HEK293 (cell line): Measurements from ENCODE around the gene ANKRD65.

Source experiments
- CTCF ChIA-PET: fragments of 350-600 bp; formaldehyde crosslinking; extraction: SDS; loops from one replicate; lab custom pipeline; 2021; ENCODE audit warnings: antibody characterized with exemption; lab: Yijun Ruan, JAX
- POLR2A ChIA-PET: fragments of 300-600 bp; formaldehyde crosslinking; extraction: SDS; loops from one replicate; lab custom pipeline; 2020; ENCODE audit warnings: antibody characterized with exemption, inconsistent platforms; lab: Yijun Ruan, JAX
- H3K27ac ChIP-seq: fragments of 200-500 bp; sonication (Bioruptor generic); 2 replicates; pipeline ENCODE4 v1.5.1; 2014; ENCODE audit warnings: low read depth, low read length, control low read depth, inconsistent platforms; ENCODE audit errors: extremely low read depth
- H3K36me3 ChIP-seq, 2 experiments: fragments of 200-500 bp in 1 of 2; sonication (Bioruptor generic) in 1 of 2; 1 replicate in 1 of 2; 2 replicates in 1 of 2; pipeline ENCODE4 v1.5.1; 2014 to 2017; ENCODE audit warnings: inconsistent platforms in 2 of 2, low read length in 2 of 2; ENCODE audit not compliant: control insufficient read depth in 2 of 2, insufficient read depth in 1 of 2
- H3K4me1 ChIP-seq: fragments of 200-500 bp; sonication (Bioruptor generic); 2 replicates; pipeline ENCODE4 v1.5.1; 2014; ENCODE audit warnings: mild to moderate bottlenecking, low read length, inconsistent platforms; ENCODE audit not compliant: control insufficient read depth, insufficient read depth
- H3K4me3 ChIP-seq: 2 replicates; pipeline ENCODE4 v1.5.1; 2011; ENCODE audit warnings: low read depth, mild to moderate bottlenecking, control low read depth, low read length, moderate library complexity
- H3K9me3 ChIP-seq: fragments of 200-500 bp; sonication (Bioruptor generic); 2 replicates; pipeline ENCODE4 v1.5.1; 2014; ENCODE audit warnings: low read depth, low read length, inconsistent platforms; ENCODE audit not compliant: control insufficient read depth, insufficient read depth
- ELK4 ChIP-seq: IDR thresholded peaks from 2 replicates; pipeline ENCODE4 v1.6.1; 2011; ENCODE audit warnings: mild to moderate bottlenecking, low read depth, low read length, borderline replicate concordance
- GFI1B ChIP-seq: fragments of 450-650 bp; formaldehyde crosslinking; IDR thresholded peaks from 2 replicates; pipeline ENCODE4 v1.5.1; 2016; ENCODE audit warnings: missing biosample characterization, missing genetic modification characterization
- OVOL3 ChIP-seq: fragments of 450-650 bp; formaldehyde crosslinking; IDR thresholded peaks from 2 replicates; pipeline ENCODE4 v1.5.1; 2016; ENCODE audit warnings: missing biosample characterization, missing genetic modification characterization
- RBAK ChIP-seq: fragments of 450-650 bp; formaldehyde crosslinking; IDR thresholded peaks from 2 replicates; pipeline ENCODE4 v1.5.1; 2016; ENCODE audit warnings: missing biosample characterization, missing genetic modification characterization
- SCRT1 ChIP-seq: fragments of 450-650 bp; formaldehyde crosslinking; IDR thresholded peaks from 2 replicates; pipeline ENCODE4 v1.5.1; 2016; ENCODE audit warnings: missing biosample characterization, missing genetic modification characterization, borderline replicate concordance
- SP2 ChIP-seq: fragments of 450-650 bp; formaldehyde crosslinking; IDR thresholded peaks from 2 replicates; pipeline ENCODE4 v1.5.1; 2016; ENCODE audit warnings: missing biosample characterization, missing genetic modification characterization
- ZBTB10 ChIP-seq: fragments of 450-650 bp; formaldehyde crosslinking; IDR thresholded peaks from 2 replicates; pipeline ENCODE4 v1.5.1; 2016; ENCODE audit warnings: missing biosample characterization, missing genetic modification characterization
- ZBTB44 ChIP-seq: fragments of 450-650 bp; IDR thresholded peaks from 2 replicates; pipeline ENCODE4 v1.5.1; 2018; ENCODE audit warnings: missing biosample characterization, mild to moderate bottlenecking, missing genetic modification characterization
- ZBTB49 ChIP-seq: fragments of 450-650 bp; formaldehyde crosslinking; IDR thresholded peaks from 2 replicates; pipeline ENCODE4 v1.5.1; 2016; ENCODE audit warnings: missing biosample characterization, missing genetic modification characterization, low read depth
- ZBTB6 ChIP-seq: fragments of 450-650 bp; formaldehyde crosslinking; IDR thresholded peaks from 2 replicates; pipeline ENCODE4 v1.5.1; 2017; ENCODE audit warnings: missing biosample characterization, missing genetic modification characterization
- ZNF174 ChIP-seq: fragments of 450-650 bp; formaldehyde crosslinking; IDR thresholded peaks from 2 replicates; pipeline ENCODE4 v1.5.0; 2017; ENCODE audit warnings: missing biosample characterization, mild to moderate bottlenecking, missing genetic modification characterization
- ZNF341 ChIP-seq: fragments of 450-650 bp; formaldehyde crosslinking; IDR thresholded peaks from 2 replicates; pipeline ENCODE4; 2016; ENCODE audit warnings: low read depth, missing biosample characterization, missing genetic modification characterization
- ZNF362 ChIP-seq: fragments of 450-650 bp; formaldehyde crosslinking; IDR thresholded peaks from 2 replicates; pipeline ENCODE4 v1.5.1; 2016; ENCODE audit warnings: missing biosample characterization, missing genetic modification characterization
- ZNF404 ChIP-seq: fragments of 450-650 bp; formaldehyde crosslinking; IDR thresholded peaks from 2 replicates; pipeline ENCODE4 v1.5.1; 2017; ENCODE audit warnings: missing biosample characterization, missing genetic modification characterization
- ZNF48 ChIP-seq: fragments of 450-650 bp; formaldehyde crosslinking; IDR thresholded peaks from 2 replicates; pipeline ENCODE4 v1.5.1; 2016; ENCODE audit warnings: missing biosample characterization, missing genetic modification characterization
- ZNF488 ChIP-seq: fragments of 450-650 bp; formaldehyde crosslinking; IDR thresholded peaks from 2 replicates; pipeline ENCODE4 v1.5.1; 2016; ENCODE audit warnings: missing biosample characterization, missing genetic modification characterization
- ZNF555 ChIP-seq: fragments of 450-650 bp; formaldehyde crosslinking; conservative IDR thresholded peaks from 2 replicates; pipeline ENCODE4 v1.5.1; 2017; ENCODE audit warnings: missing biosample characterization, mild to moderate bottlenecking, missing genetic modification characterization, inconsistent platforms
- ZNF580 ChIP-seq: fragments of 450-650 bp; formaldehyde crosslinking; IDR thresholded peaks from 2 replicates; pipeline ENCODE4 v1.5.1; 2016; ENCODE audit warnings: missing biosample characterization, missing genetic modification characterization
- ZNF664 ChIP-seq: fragments of 450-650 bp; formaldehyde crosslinking; IDR thresholded peaks from 2 replicates; pipeline ENCODE4 v1.5.1; 2016; ENCODE audit warnings: missing biosample characterization, missing genetic modification characterization
- ZNF670 ChIP-seq: fragments of 450-650 bp; formaldehyde crosslinking; IDR thresholded peaks from 2 replicates; pipeline ENCODE4 v1.5.1; 2016; ENCODE audit warnings: missing biosample characterization, missing genetic modification characterization, low read depth
- ZNF701 ChIP-seq: fragments of 450-650 bp; formaldehyde crosslinking; IDR thresholded peaks from 2 replicates; pipeline ENCODE4 v1.5.1; 2016; ENCODE audit warnings: missing biosample characterization, missing genetic modification characterization
- ZSCAN16 ChIP-seq: fragments of 450-650 bp; formaldehyde crosslinking; IDR thresholded peaks from 2 replicates; pipeline ENCODE4 v1.5.1; 2016; ENCODE audit warnings: missing biosample characterization, missing genetic modification characterization

Gene ANKRD65

GRCh38 chr1:1381294-1381693, 39.8 kb downstream of the ANKRD65 start:
- no peak overlapping the region for H3K27ac ChIP-seq
- TF ChIP-seq ZNF174 (tag by site-specific recombination) = no peak
- no peak for TF ChIP-seq SCRT1 (tag by site-specific recombination)
- no peak for TF ChIP-seq OVOL3 (tag by site-specific recombination)
- TF ChIP-seq ZBTB49 (tag by site-specific recombination) = no peak
- no peak for TF ChIP-seq RBAK (tag by site-specific recombination)
- TF ChIP-seq ZBTB6 (tag by site-specific recombination) = no peak
- TF ChIP-seq GFI1B (tag by site-specific recombination) = no peak
- TF ChIP-seq ZNF341 = no peak
- no peak for TF ChIP-seq ZBTB44
- no peak for TF ChIP-seq ZNF701 (tag by site-specific recombination)
- no peak for TF ChIP-seq ZNF362
- TF ChIP-seq, all 188 proteins: peak for 0
- CTCF ChIA-PET = interaction anchor here (0.6 kb wide), 2 partner anchors 18 to 26 kb away, joined by 3 to 4 read pairs; partner anchors contain the start of gene CCNL2

GRCh38 chr1:1380860-1381259, 40.2 kb downstream of the ANKRD65 start:
- Histone ChIP-seq H3K27ac (no peak overlapping the region), H3K9me3 (no peaks in the 10 kb centered on the region), H3K36me3 (peaks cover 3 to 49% of the 10 kb centered on the region in 2 experiments; a peak in 2 of 3 replicates), H3K4me3 (no peak overlapping the region), H3K4me1 (no peaks in the 10 kb centered on the region)
- CTCF ChIA-PET = interaction anchor here (0.6 kb wide), 2 partner anchors 18 to 27 kb away, joined by 3 to 4 read pairs; partner anchors contain the start of gene CCNL2
- POLR2A ChIA-PET = interaction anchor here (1.1 kb wide), 1 partner anchor 19 kb away, joined by 4 read pairs; the partner anchor contains the start of gene CCNL2
- TF ChIP-seq ZNF488 (tag by site-specific recombination) (no peak), ZNF404 (no peak), ZNF664 (no peak), ELK4 (no peak), ZBTB10 (tag by site-specific recombination) (no peak), ZNF555 (tag by site-specific recombination) (no peak), ZNF580 (no peak), SP2 (tag by site-specific recombination) (no peak), ZSCAN16 (tag by site-specific recombination) (no peak), ZNF670 (tag by site-specific recombination) (no peak), ZNF48 (tag by site-specific recombination) (no peak)

More at GRCh38 chr1:1381294-1381693, 39.8 kb downstream of the ANKRD65 start:
- Histone ChIP-seq H3K36me3 (peaks cover 6 to 51% of the 10 kb centered on the region in 2 experiments; a peak in 2 of 3 replicates), H3K9me3 (no peaks in the 10 kb centered on the region), H3K4me3 (no peak overlapping the region), H3K4me1 (no peaks in the 10 kb centered on the region)
- POLR2A ChIA-PET = interaction anchor here (1.1 kb wide), 1 partner anchor 18 kb away, joined by 4 read pairs; the partner anchor contains the start of gene CCNL2
